Testis (tissue), 2 donors: Measurements from ENCODE around the gene PRR36.

Experiments
- POLR2A ChIP-seq: fragments of 450-650 bp; IDR thresholded peaks from one replicate; pipeline ENCODE4 v1.6.1; 2017; ENCODE audit warnings: antibody characterized with exemption, mild to moderate bottlenecking, moderate library complexity
- TF ChIP-seq, protein P1 (sequence below), 3 experiments: fragments of 450-650 bp in 2 of 3; fragments of 200-600 bp in 1 of 3; sonication (generic) in 1 of 3; IDR thresholded peaks; one replicate each; pipeline ENCODE4 v1.5.1; 2016 to 2019; ENCODE audit warnings: antibody characterized with exemption in 3 of 3, mild to moderate bottlenecking in 2 of 3, moderate library complexity in 1 of 3

DNA sequence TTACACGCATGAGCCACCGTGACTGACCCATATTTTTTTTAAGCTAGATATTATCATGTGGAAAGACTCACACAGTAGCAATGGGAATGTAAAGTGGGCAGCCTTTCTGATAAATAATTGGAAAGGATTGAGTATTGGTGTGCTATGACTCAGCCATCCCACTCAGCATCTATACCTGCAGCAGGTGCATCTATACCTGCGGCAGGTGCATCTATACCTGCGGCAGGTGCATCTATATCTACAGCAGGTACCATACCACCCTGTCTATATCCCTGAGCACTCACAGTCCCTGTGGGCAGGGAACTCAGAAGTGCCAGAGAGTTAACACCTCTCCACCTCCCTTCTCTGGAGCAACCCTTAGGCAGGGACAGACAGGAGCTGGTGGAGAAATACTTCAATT, 8.9 kb upstream of the PRR36 start:
- TF ChIP-seq, protein P1, sequence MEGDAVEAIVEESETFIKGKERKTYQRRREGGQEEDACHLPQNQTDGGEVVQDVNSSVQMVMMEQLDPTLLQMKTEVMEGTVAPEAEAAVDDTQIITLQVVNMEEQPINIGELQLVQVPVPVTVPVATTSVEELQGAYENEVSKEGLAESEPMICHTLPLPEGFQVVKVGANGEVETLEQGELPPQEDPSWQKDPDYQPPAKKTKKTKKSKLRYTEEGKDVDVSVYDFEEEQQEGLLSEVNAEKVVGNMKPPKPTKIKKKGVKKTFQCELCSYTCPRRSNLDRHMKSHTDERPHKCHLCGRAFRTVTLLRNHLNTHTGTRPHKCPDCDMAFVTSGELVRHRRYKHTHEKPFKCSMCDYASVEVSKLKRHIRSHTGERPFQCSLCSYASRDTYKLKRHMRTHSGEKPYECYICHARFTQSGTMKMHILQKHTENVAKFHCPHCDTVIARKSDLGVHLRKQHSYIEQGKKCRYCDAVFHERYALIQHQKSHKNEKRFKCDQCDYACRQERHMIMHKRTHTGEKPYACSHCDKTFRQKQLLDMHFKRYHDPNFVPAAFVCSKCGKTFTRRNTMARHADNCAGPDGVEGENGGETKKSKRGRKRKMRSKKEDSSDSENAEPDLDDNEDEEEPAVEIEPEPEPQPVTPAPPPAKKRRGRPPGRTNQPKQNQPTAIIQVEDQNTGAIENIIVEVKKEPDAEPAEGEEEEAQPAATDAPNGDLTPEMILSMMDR (IDR thresholded peaks at IDR 0.05) = no peak
- TF ChIP-seq POLR2A = no peak
